Lung (tissue), 12 donors: ENCODE results near the gene RNF208. TPM values are rescaled to one million over a fixed set of nuclear protein-coding genes. Genes with fewer than 3 reads are reported as not detected.
A peak's percentile ranks its signal among the peaks of the same experiment; 100 is the strongest.

Experiments
- ATAC-seq: fragments of 200-7000 bp; cut with Tn5 transposase; one replicate; pipeline ENCODE4 v1.9.1; 2020; ENCODE audit warnings: moderate number of reproducible peaks; ENCODE audit not compliant: insufficient read depth, low FRiP score
- DNase-seq, 3 donors: peaks; one replicate each; pipeline ENCODE4 v3.0.0-alpha.2; 2013 to 2017
- H3K27ac ChIP-seq, 2 donors: one replicate each; pipeline ENCODE4 v1.5.1; 2013; ENCODE audit warnings: mild to moderate bottlenecking in 2 of 2, moderate library complexity in 2 of 2, control low read depth in 1 of 2, inconsistent platforms in 1 of 2, low read depth in 1 of 2, low read length in 1 of 2
- H3K27me3 ChIP-seq, 3 donors: one replicate each; pipeline ENCODE4 v1.5.1; 2013; ENCODE audit warnings: low read length in 2 of 3; ENCODE audit not compliant: control insufficient read depth in 3 of 3, insufficient read depth in 3 of 3
- H3K36me3 ChIP-seq, 4 donors: one replicate each; pipeline ENCODE4 v1.5.1; 2013; ENCODE audit warnings: low read length in 4 of 4, mild to moderate bottlenecking in 1 of 4, moderate library complexity in 1 of 4; ENCODE audit not compliant: control insufficient read depth in 4 of 4, insufficient read depth in 4 of 4
- H3K4me1 ChIP-seq, 5 donors: one replicate each; pipeline ENCODE4 v1.5.1; 2013; ENCODE audit warnings: low read length in 5 of 5, mild to moderate bottlenecking in 2 of 5, moderate library complexity in 1 of 5; ENCODE audit not compliant: control insufficient read depth in 5 of 5, insufficient read depth in 5 of 5
- H3K4me3 ChIP-seq: one replicate; pipeline ENCODE4 v1.5.1; 2013; ENCODE audit warnings: mild to moderate bottlenecking, control low read depth, moderate library complexity
- H3K9ac ChIP-seq, 2 donors: one replicate each; pipeline ENCODE4 v1.5.1; 2013; ENCODE audit warnings: low read length in 2 of 2, control low read depth in 1 of 2; ENCODE audit not compliant: insufficient read depth in 1 of 2
- H3K9me3 ChIP-seq, 4 donors: one replicate each; pipeline ENCODE4 v1.5.1; 2013; ENCODE audit warnings: low read length in 3 of 4, mild to moderate bottlenecking in 1 of 4, moderate library complexity in 1 of 4; ENCODE audit not compliant: control insufficient read depth in 4 of 4, insufficient read depth in 3 of 4
- WGBS, 2 donors: extraction: QIAGEN DNeasy Blood & Tissue Kit; methylation state at CpG; one replicate each; pipeline ENCODE4 v1.1.7; 2013; 5-methylcytosine and 5-hydroxymethylcytosine counted together
- polyA plus RNA-seq, 2 donors: library from polyadenylated mRNA; stranded (reverse); fragments of 200-250 nt; gene quantifications; one replicate each; pipeline ENCODE4 v1.2.1, GENCODE V29; 2013
- total RNA-seq, 2 donors: library from RNA; depleted of rRNA in 1 of 2; stranded (reverse); fragments of >200 nt in 1 of 2; gene quantifications; one replicate each; pipeline ENCODE4 v1.2.1, GENCODE V29; 2014 to 2021
- TF ChIP-seq, protein P1 (sequence below): IDR thresholded peaks from 2 replicates; pipeline ENCODE4 v1.5.1; 2012; ENCODE audit warnings: mild to moderate bottlenecking; ENCODE audit errors: control extremely low read depth, extremely low read depth
- donor health status: control.
- donor health status: control.
- donor health status: Bipolar disorder and iron deficiency.
- donor health status: healthy.
- donor health status: DM: yes; HTN: yes; CAD: no.

RNF208 gene
- total and polyA plus RNA-seq, 4 donors, result 1.7 to 12.0 (median 5.3) TPM

DNA sequence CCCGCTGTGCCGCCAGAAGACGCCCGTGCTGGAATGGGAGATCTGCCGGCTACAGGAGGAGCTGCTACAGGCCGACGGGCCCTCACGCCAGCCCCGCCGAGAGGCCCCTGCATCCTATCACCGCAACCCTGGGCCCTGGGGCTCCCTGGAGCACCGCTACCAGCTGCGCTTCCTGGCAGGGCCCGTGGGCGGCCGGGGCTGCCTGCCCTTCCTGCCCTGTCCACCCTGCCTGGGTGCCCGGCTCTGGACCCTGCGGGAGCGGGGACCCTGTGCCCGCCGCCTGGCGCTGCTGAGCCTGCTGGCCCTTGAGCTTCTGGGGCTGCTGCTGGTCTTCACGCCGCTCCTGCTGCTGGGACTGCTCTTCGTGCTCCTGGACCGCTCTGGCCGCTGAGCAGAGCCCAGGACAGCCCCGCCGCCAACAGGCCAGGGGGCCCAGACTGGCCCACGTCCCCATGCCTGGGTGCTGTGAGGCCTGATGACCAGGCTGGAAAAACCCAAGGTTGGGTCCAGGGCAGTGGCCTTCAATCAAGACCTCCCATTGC is 3.8 kb downstream of the RNF208 start:
- WGBS, 2 donors, result 91 to 93% methylated on average over 30 of the region's 30 CpGs

DNA sequence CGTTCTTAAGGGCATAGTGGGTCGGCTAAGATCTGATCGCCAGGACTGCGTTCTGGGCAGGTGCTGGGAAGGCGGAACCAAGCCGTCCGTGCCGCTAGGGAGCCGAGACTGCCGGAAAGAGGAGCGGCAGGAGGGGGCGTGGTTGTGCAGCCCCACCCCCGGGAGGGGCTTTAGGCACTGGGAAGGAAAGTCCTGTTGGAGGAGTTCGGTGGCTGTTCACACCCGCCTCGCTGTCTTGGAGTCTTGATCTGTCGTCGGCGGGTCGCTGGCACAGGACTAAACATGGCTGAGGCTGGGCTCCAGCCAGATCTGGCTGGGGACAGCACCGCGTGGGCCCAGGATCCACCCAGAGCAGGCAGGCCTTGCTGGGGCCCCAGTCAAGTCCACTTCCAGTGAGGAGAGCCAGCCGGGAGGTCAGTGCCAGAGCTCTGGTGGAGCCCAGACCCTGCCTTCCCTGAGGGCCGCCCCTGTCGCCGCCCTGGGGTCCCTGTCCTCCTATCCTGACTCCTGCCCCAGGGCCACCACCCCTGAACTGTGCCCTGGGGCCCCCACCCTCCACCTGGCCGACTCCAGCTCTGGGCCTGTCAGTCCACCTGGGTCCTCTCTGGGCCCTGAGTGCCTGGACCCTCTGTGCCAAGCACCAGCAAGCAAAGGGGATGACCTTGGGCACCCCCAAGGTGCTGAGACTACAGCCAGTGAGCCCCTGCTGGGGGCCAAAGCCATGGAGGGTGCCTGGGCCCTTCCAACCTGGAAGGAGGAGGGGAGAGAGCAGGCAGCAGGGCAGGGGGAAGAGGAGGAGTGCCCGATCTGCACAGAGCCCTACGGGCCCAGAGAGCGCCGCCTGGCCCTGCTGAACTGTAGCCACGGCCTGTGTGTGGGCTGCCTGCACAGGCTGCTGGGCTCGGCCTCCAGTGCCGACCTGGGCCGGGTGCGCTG is 4.5 kb downstream of the RNF208 start:
- WGBS, 2 donors, result 52 to 73% methylated on average over 33 to 36 of the region's 36 CpGs
- ATAC-seq (peak; percentile 54), DNase-seq (no peak)
- Histone ChIP-seq H3K27ac (peak overlapping the region; percentile 1 to 65), H3K9me3 (no peaks in the 10 kb centered on the region), H3K4me1 (peaks cover 0 to 15% (median 0%) of the 10 kb centered on the region in 5 donors), H3K36me3 (peaks cover 0 to 26% (median 3%) of the 10 kb centered on the region in 4 donors), H3K27me3 (no peaks in the 10 kb centered on the region), H3K9ac (no peak overlapping the region), H3K4me3 (no peak overlapping the region)
- TF ChIP-seq, protein P1, sequence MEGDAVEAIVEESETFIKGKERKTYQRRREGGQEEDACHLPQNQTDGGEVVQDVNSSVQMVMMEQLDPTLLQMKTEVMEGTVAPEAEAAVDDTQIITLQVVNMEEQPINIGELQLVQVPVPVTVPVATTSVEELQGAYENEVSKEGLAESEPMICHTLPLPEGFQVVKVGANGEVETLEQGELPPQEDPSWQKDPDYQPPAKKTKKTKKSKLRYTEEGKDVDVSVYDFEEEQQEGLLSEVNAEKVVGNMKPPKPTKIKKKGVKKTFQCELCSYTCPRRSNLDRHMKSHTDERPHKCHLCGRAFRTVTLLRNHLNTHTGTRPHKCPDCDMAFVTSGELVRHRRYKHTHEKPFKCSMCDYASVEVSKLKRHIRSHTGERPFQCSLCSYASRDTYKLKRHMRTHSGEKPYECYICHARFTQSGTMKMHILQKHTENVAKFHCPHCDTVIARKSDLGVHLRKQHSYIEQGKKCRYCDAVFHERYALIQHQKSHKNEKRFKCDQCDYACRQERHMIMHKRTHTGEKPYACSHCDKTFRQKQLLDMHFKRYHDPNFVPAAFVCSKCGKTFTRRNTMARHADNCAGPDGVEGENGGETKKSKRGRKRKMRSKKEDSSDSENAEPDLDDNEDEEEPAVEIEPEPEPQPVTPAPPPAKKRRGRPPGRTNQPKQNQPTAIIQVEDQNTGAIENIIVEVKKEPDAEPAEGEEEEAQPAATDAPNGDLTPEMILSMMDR, result no peak

More for the DNA sequence above, 3.8 kb downstream of the RNF208 start:
- Histone ChIP-seq H3K27ac (peak overlapping the region; percentile 72 to 73), H3K9me3 (no peaks in the 10 kb centered on the region), H3K27me3 (no peaks in the 10 kb centered on the region), H3K4me1 (peaks cover 0 to 19% (median 0%) of the 10 kb centered on the region in 5 donors), H3K36me3 (peaks cover 0 to 25% (median 3%) of the 10 kb centered on the region in 4 donors), H3K9ac (no peak overlapping the region), H3K4me3 (no peak overlapping the region)
- ATAC-seq (no peak), DNase-seq (no peak)
- TF ChIP-seq, protein P1, result no peak

DNA sequence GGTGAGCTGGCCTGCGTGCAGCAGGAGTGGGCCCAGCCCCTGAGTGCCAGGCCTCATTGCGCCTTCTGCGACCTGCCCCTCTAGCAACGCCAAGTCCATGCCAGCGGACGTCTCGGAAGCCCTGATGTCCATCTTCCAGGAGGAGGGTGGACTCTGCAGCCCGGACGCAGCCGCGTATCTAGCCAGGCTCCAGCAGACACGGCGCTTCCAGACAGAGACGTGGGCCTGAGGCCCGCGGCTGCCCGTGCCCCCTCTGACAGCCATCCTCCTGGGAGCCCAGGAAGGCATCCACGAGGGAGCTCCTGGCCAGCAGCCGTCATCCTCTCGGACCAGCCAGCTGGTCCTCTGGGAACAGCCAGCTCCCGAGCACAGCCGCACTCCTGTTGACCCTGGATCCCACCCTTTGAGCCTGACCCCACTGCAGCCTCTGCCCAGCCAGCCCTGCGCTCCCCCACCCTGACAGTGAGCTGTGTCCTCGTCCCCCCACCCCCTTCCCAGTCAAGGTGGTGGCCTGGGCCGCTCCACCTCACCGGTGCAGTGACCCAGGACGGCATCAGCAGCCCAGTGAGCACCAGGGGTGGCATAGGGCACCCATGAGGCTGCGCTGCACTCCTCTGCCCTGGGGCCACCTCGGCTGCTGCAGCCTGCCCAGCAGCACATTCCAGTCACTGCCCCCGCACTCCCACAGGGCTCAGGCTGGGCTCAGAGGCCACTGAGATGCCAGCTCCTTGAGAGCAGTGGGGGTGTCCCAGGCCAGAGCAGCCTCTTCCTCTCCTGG is 5.7 kb downstream of the RNF208 start:
- DNase-seq, result no peak
- H3K27ac ChIP-seq, result no peak overlapping the region
- no peak overlapping the region for H3K9ac ChIP-seq
- H3K4me3 ChIP-seq, result no peak overlapping the region
- H3K27me3 ChIP-seq, result no peaks in the 10 kb centered on the region
- ATAC-seq, result no peak
- peaks cover 0 to 26% (median 3%) of the 10 kb centered on the region in 4 donors for H3K36me3 ChIP-seq
- 95 to 98% methylated on average over 28 to 30 of the region's 30 CpGs for WGBS, 2 donors
- no peaks in the 10 kb centered on the region for H3K9me3 ChIP-seq
- TF ChIP-seq, protein P1, result no peak
- H3K4me1 ChIP-seq, result peaks cover 0 to 14% (median 0%) of the 10 kb centered on the region in 5 donors
